ENCODE results near the gene RABAC1. TPM values are rescaled to one million over a fixed set of nuclear protein-coding genes. Genes with fewer than 3 reads are reported as not detected.

RABAC1 gene
- 100 to 1,000 TPM; 263 to 375 (median 373) TPM for polyA plus RNA-seq

DNA sequence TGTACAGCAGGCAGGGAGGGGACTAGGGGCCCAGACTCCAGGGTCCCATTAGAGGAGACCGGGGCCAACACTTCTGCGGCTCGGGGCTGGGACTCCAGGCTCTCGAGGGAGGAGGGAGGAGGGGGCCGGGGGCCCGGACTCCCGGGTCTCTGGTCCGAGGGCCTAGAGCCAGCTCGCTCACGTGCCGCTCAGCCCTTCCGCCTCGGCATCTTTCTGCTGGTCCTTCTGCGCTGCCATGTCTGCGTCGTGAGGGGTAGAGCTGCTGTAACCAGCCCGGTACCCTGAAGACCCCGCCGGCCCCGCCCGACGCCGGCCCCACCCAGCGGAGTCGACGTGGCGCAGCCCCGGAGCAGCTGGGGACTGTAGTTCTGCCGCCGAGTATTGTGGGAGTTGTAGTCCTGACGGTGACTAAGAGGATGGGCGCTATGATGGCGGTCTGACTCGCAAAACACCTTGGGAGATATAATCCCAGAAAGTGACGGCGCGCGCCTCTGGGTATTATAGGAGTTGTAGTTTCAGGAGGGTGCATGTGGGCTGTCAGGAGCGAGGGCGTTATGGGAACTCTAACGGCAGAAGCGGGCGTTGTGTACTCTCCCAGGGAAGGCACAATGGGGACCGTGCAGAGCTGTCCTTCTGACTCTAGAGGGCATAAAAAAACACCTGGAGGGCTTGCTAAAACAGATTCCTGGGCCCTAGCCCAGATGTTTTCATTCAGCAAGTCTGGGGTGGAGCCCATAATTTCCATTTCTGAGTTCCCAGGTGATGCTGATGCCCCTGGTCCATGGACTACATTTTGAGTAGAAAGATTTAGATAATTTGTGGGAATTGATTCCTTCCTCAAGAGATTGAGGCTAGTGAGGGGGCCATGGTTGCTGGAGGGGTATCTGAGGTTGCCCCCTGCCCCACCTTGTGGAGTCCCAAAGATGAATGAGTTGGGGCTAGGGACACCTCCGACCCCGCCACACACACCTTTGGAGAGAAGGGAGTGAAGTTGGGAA is at the start of gene RABAC1:
Gene RABAC1, minus strand, starts transcription at position 266 of the 998 bp plus-strand sequence. Its CDS starts 29 bp downstream, at position 237.
- Mint-ChIP-seq H3K4me1 (peaks cover 18 to 20% of the 10 kb centered on the region in 2 donors), H3K27ac (peak within 1 kb of the TSS; percentile 84 to 96 (median 92)), H3K4me3 (peak within 1 kb of the TSS; percentile 86 to 97 (median 92)), H3K27me3 (ENCODE audit: low read depth in 3 of 3) (peaks cover 0 to 5% (median 0%) of the 10 kb centered on the region in 3 donors), H3K9me3 (no peaks in the 10 kb centered on the region), H3K36me3 (no peaks in the 10 kb centered on the region)
- peak; percentile 74 to 77 (median 75) for DNase-seq

GRCh38 chr19:42006569-42006968 is 47.4 kb upstream of the RABAC1 start:
- H3K36me3 Mint-ChIP-seq: no peaks in the 10 kb centered on the region
- peaks cover 0 to 2% (median 0%) of the 10 kb centered on the region in 6 donors for H3K9me3 Mint-ChIP-seq
- no peak for DNase-seq
- H3K27me3 Mint-ChIP-seq (ENCODE audit: low read depth in 3 of 3): peaks cover 0 to 7% (median 2%) of the 10 kb centered on the region in 3 donors
- H3K4me1 Mint-ChIP-seq: no peaks in the 10 kb centered on the region
- H3K27ac Mint-ChIP-seq: no peak overlapping the region
- H3K4me3 Mint-ChIP-seq: no peak overlapping the region

DNA sequence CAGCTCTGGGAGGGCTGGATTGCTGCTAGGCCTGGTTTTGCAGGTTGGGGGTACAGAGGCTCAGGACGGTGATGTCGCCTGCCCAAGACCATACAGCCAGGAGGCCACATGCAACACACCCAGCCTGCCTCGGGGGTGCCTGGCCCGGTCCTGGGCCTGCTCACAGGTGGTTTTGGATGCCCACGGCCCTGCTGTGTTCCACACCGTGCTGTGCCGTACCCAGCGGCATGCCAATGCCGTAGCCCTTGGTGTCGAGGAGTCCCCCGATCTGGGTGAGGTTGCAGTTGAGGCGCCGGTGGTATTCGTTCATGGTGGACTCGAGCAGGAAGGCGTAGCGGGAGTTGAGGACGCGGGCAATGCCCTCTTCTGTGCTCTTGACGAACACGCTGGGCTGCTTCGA is 46.4 kb upstream of the RABAC1 start:
- H3K4me3 Mint-ChIP-seq: no peak overlapping the region
- H3K4me1 Mint-ChIP-seq: no peaks in the 10 kb centered on the region
- H3K36me3 Mint-ChIP-seq: no peaks in the 10 kb centered on the region
- H3K27me3 Mint-ChIP-seq (ENCODE audit: low read depth in 3 of 3): peaks cover 4 to 13% (median 4%) of the 10 kb centered on the region in 3 donors
- no peak for DNase-seq
- H3K9me3 Mint-ChIP-seq: peaks cover 0 to 2% (median 0%) of the 10 kb centered on the region in 6 donors
- no peak overlapping the region for H3K27ac Mint-ChIP-seq

- H3K9me3 Mint-ChIP-seq: peaks cover 0 to 2% (median 0%) of the 10 kb centered on the region in 6 donors
- no peak for DNase-seq
- H3K36me3 Mint-ChIP-seq: peaks cover 0 to 5% (median 0%) of the 10 kb centered on the region in 3 donors
- no peak overlapping the region for H3K4me3 Mint-ChIP-seq
- peaks cover 8 to 19% (median 12%) of the 10 kb centered on the region in 3 donors for H3K27me3 Mint-ChIP-seq (ENCODE audit: low read depth in 3 of 3)
- H3K27ac Mint-ChIP-seq: no peak overlapping the region
- H3K4me1 Mint-ChIP-seq: peaks cover 0 to 3% of the 10 kb centered on the region in 2 donors
Observed at GRCh38 chr19:42003506-42004294, 44.6 kb upstream of the RABAC1 start.

DNA sequence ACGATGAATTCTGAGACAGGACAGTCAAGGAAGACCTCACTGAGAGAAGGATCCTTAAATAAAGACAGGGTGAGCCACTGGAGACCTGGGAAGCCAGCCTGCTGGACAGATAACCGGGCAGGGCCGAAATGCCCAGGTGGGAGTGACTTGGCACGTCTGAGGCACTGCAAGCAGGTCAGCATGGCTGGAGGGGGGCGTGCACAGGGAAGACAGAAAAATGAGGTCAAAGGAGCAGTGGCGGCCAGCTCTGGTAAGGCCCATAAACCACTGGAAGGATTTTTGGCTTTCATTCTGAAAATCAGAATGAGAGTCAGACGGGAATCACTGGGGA is 40.7 kb upstream of the RABAC1 start:
- H3K27ac Mint-ChIP-seq: no peak overlapping the region

DNA sequence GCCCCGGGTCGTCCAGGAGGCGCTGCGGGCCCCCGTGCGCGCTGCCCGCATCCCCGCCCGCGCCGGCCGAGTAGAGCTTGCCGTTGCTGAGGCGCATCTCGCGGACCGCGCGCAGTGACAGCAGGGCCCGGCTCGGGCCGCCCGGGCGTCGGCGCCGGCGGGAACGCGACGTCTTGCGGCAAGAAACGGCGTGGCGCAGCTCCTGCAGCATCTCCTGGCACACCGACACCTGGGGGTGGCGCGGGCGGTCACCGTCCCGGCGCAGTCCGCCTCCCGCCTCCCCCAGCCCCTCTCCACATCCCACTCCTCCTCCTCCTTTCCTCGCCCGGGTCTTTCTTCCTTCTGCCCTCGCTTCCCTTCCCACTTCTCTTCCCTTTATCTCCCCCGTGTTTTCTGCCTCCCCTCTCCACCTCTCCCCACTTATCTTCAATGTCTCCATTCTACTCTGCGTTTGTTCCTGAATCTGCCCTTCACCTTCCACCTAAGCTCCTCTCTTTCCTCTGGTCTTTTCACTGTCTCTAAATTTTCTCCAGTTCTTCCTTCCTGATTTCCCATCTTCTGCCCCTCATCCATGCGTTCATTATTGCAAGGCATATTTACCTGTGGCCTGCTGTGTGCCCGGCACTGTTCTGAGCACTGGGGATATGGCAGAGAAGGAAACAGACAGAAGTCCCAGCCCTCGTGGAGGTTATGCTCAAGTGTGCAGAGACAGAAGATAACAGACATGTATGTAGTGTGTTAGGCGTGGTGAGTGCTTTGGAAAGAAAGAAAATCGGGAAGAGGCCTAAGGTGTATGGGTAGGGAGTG is 40.2 kb upstream of the RABAC1 start:
- no peak overlapping the region for H3K27ac Mint-ChIP-seq

More for the DNA sequence above, 40.7 kb upstream of the RABAC1 start:
- Mint-ChIP-seq H3K36me3 (peaks cover 0 to 9% (median 4%) of the 10 kb centered on the region in 3 donors), H3K4me1 (peaks cover 11 to 13% of the 10 kb centered on the region in 2 donors), H3K4me3 (peak overlapping the region in 1 of 5 donors; percentile 58), H3K9me3 (peaks cover 0 to 2% (median 0%) of the 10 kb centered on the region in 6 donors), H3K27me3 (ENCODE audit: low read depth in 3 of 3) (peaks cover 16 to 32% (median 26%) of the 10 kb centered on the region in 3 donors)
- no peak for DNase-seq

DNA sequence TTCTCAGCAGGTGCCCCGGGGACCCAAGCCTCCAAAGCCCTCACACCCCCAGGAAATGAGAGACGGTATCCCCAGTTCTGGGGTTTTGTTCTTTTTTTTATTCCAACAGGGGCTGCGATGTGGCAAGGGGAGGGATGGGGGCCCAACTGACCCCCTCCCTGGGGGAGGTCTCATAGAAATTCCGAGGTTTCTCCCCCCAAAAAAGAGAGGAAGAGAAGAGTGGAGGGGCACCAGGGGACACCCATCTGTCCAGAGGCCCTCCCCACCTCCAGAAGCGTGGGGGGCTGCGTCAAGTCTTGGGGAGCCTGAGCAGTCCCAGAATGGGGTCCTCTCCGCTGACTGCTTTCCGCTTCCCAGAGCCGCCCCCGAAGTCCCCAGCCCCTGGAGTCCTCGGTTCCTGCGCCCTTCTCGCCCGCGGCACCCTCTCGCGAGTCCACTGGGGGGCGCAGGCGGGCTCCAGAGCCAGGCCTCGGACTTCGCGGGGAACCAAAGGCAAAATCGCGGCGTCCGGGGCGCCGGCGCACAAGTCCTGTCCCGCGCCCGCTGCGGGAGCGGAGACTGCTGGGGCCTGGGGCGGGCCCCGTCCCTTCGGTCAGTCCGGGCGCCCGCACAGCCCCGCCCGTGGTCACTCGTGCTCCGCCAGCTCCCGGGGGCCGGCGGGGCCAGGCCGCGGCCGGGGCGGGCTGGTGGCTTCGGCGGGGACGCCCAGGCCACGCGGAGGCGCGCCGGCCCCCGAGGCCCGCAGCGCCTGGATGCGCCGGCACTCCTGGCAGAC is 39.3 kb upstream of the RABAC1 start:
- Mint-ChIP-seq H3K27ac (no peak overlapping the region), H3K4me1 (peaks cover 19 to 20% of the 10 kb centered on the region in 2 donors), H3K9me3 (peaks cover 0 to 2% (median 0%) of the 10 kb centered on the region in 6 donors), H3K36me3 (peaks cover 0 to 9% (median 4%) of the 10 kb centered on the region in 3 donors), H3K27me3 (ENCODE audit: low read depth in 3 of 3) (peaks cover 18 to 37% (median 28%) of the 10 kb centered on the region in 3 donors), H3K4me3 (no peak overlapping the region)
- DNase-seq: peak in 1 of 3 donors; percentile 11

More for the DNA sequence above, 40.2 kb upstream of the RABAC1 start:
- Mint-ChIP-seq H3K4me1 (peaks cover 15 to 17% of the 10 kb centered on the region in 2 donors), H3K9me3 (peaks cover 0 to 2% (median 0%) of the 10 kb centered on the region in 6 donors), H3K36me3 (peaks cover 0 to 9% (median 4%) of the 10 kb centered on the region in 3 donors), H3K27me3 (ENCODE audit: low read depth in 3 of 3) (peaks cover 16 to 35% (median 26%) of the 10 kb centered on the region in 3 donors), H3K4me3 (peak overlapping the region in 2 of 5 donors; percentile 15 to 58)
- DNase-seq: no peak

- DNase-seq: no peak
- Mint-ChIP-seq H3K27me3 (ENCODE audit: low read depth in 3 of 3) (peaks cover 19 to 39% (median 30%) of the 10 kb centered on the region in 3 donors), H3K4me3 (no peak overlapping the region), H3K9me3 (peaks cover 0 to 2% (median 0%) of the 10 kb centered on the region in 6 donors), H3K27ac (no peak overlapping the region), H3K36me3 (peaks cover 0 to 9% (median 4%) of the 10 kb centered on the region in 3 donors), H3K4me1 (peaks cover 22 to 23% of the 10 kb centered on the region in 2 donors)
Observed at GRCh38 chr19:41997851-41998229, 38.7 kb upstream of the RABAC1 start.

GRCh38 chr19:41997121-41997850 is 38.2 kb upstream of the RABAC1 start:
- H3K36me3 Mint-ChIP-seq: peaks cover 3 to 9% (median 4%) of the 10 kb centered on the region in 3 donors
- peaks cover 19 to 43% (median 30%) of the 10 kb centered on the region in 3 donors for H3K27me3 Mint-ChIP-seq (ENCODE audit: low read depth in 3 of 3)
- H3K9me3 Mint-ChIP-seq: peaks cover 0 to 2% (median 0%) of the 10 kb centered on the region in 6 donors
- H3K27ac Mint-ChIP-seq: peak overlapping the region in 1 of 6 donors; percentile 32
- peak overlapping the region in 3 of 5 donors; percentile 15 to 34 (median 25) for H3K4me3 Mint-ChIP-seq
- peaks cover 22 to 27% of the 10 kb centered on the region in 2 donors for H3K4me1 Mint-ChIP-seq
- DNase-seq: peak; percentile 19 to 34 (median 33)

DNA sequence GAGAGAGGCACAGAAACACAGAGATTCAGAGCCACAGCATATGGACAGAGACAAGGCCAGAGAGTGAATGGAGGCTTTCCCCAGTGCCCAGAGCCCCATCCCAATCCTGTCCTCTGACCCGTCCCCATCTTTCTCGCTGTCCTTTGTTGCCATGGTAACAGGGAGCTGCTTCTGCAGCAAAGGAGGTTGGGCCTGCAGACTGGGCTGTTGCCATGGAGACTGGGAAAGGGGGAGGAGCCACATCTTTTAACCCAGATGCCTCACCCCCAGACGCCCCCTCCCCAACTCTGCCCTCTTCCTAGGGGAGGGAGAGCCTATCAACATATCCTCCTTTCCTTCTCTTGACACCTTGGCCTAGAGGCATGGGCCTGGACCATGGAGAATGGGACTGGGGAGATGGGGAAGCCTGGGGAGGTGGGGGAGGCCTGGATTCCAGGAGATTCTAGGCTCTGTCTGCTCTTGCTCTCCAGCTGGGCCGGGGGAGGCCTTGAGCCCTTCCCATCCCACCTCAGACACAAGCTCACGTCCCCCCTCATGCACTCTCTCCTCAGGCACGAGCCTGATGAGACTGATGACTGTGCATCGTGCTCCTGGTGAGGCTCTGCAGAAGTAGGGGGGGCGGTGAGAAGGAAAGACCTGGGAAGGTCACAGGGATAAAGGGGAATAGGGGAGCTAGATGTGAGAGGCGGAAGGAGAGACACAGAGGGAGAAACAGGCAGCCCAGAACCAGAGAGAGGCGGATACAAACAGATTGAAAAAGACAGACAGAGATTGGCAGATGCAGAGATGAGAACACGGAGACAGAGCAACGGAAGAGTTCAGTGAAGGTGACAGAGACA is 37.1 kb upstream of the RABAC1 start:
- Mint-ChIP-seq H3K9me3 (no peaks in the 10 kb centered on the region), H3K4me1 (peaks cover 22 to 27% of the 10 kb centered on the region in 2 donors), H3K4me3 (peak overlapping the region in 2 of 5 donors; percentile 37 to 79), H3K27ac (peak overlapping the region in 2 of 6 donors; percentile 28 to 47), H3K27me3 (ENCODE audit: low read depth in 3 of 3) (peaks cover 19 to 45% (median 30%) of the 10 kb centered on the region in 3 donors), H3K36me3 (peaks cover 3 to 9% (median 4%) of the 10 kb centered on the region in 3 donors)
- no peak for DNase-seq

Measured in immature natural killer cell (primary cell).